ENCODE data around the gene SLC39A10.

GRCh38 chr2:195727106-195727505 lies 70.1 kb downstream of the SLC39A10 start:
- TF ChIP-seq EZH2 (IDR thresholded peaks at IDR 0.05; ENCODE audit: insufficient read depth, poor library complexity, severe bottlenecking) = no peak
- TF ChIP-seq EZH2phosphoT487 (IDR thresholded peaks at IDR 0.05; ENCODE audit: insufficient read depth, low read depth) = no peak

All from GM23248 (cell line).